GM06990 (cell line): ENCODE data around the gene ELAVL1.

Experiments
- DNase-seq: peaks from one replicate; pipeline ENCODE4 v3.0.0-alpha.2; 2011; ENCODE audit not compliant: insufficient read length; ENCODE audit errors: extremely low read depth
- H3K27me3 ChIP-seq: replicated peaks from 2 replicates; pipeline ENCODE4 v1.6.0; 2011; ENCODE audit warnings: low read length; ENCODE audit not compliant: control insufficient read depth, insufficient read depth
- H3K36me3 ChIP-seq: 2 replicates; pipeline ENCODE4 v1.5.1; 2011; ENCODE audit warnings: low read length; ENCODE audit not compliant: control insufficient read depth, insufficient read depth
- H3K4me3 ChIP-seq: replicated peaks from 2 replicates; pipeline ENCODE4 v1.5.1; 2011; ENCODE audit warnings: low read depth, mild to moderate bottlenecking, control low read depth, low read length
- TF ChIP-seq, protein P1 (sequence below): IDR thresholded peaks from 2 replicates; pipeline ENCODE4 v1.5.1; 2011; ENCODE audit warnings: low read length, control low read depth, mild to moderate bottlenecking, inconsistent platforms; ENCODE audit not compliant: insufficient read depth, poor library complexity, severe bottlenecking

The ELAVL1 gene

DNA sequence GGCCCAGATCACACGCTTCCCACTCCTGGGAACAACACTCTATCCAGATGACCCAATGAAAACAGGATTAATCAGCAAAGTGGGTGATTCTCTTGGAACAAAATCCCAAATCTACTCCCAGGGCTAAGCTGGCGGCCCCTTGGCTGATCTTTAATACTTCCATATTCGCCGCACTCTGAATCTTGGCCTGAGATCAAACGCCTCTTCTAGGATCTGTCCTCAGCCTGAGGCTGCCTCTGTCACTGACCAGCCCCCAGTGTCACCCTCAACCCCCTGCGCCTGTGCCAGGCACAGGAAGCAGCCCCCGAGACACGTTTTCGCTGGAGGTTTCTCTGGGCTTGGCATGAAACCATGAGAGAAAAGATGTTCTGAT lies 77.1 kb downstream of the ELAVL1 start:
- TF ChIP-seq, protein P1, sequence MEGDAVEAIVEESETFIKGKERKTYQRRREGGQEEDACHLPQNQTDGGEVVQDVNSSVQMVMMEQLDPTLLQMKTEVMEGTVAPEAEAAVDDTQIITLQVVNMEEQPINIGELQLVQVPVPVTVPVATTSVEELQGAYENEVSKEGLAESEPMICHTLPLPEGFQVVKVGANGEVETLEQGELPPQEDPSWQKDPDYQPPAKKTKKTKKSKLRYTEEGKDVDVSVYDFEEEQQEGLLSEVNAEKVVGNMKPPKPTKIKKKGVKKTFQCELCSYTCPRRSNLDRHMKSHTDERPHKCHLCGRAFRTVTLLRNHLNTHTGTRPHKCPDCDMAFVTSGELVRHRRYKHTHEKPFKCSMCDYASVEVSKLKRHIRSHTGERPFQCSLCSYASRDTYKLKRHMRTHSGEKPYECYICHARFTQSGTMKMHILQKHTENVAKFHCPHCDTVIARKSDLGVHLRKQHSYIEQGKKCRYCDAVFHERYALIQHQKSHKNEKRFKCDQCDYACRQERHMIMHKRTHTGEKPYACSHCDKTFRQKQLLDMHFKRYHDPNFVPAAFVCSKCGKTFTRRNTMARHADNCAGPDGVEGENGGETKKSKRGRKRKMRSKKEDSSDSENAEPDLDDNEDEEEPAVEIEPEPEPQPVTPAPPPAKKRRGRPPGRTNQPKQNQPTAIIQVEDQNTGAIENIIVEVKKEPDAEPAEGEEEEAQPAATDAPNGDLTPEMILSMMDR, result no peak
- no peak overlapping the region for H3K4me3 ChIP-seq
- peaks cover 11% of the 10 kb centered on the region for H3K36me3 ChIP-seq
- no peak for DNase-seq
- H3K27me3 ChIP-seq, result no peaks in the 10 kb centered on the region

DNA sequence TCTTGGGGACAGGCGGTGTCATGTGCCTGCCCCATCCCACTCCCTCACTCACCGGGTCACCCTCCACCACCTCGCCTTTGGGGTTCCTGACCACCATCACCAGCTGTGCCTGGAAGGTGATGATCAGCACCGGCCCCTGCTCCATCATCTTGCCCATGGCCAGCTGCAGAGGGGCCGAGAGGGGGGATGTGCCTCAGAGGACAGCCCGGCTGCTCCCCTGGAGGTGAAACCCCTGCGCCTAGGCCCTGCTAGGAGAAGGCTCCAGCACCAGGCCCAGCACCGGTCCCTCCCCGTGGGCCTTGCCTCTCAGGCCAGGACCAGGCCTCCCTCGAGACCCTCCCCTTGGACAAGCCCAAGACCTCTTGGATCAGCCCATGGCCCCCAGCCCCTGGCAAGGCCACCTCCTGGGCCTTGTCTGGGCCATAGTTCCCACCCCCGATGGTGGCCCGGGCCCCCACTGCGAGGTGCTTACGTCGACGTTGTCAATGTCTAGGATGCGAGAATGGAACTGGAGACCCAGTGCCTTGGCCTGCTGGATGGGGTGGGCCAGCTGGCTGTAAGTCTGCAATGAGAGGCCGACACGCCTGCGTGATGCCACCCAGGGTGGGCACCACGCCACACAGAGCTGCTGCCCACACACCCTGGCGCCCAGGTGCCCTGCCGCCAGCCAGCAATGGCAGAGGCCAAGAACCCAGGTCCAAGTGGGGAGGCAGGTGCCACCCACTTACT lies 77.7 kb downstream of the ELAVL1 start:
- Histone ChIP-seq H3K27me3 (no peaks in the 10 kb centered on the region), H3K4me3 (no peak overlapping the region), H3K36me3 (peaks cover 10% of the 10 kb centered on the region)
- peak; percentile 14 for DNase-seq
- TF ChIP-seq, protein P1, result no peak

DNA sequence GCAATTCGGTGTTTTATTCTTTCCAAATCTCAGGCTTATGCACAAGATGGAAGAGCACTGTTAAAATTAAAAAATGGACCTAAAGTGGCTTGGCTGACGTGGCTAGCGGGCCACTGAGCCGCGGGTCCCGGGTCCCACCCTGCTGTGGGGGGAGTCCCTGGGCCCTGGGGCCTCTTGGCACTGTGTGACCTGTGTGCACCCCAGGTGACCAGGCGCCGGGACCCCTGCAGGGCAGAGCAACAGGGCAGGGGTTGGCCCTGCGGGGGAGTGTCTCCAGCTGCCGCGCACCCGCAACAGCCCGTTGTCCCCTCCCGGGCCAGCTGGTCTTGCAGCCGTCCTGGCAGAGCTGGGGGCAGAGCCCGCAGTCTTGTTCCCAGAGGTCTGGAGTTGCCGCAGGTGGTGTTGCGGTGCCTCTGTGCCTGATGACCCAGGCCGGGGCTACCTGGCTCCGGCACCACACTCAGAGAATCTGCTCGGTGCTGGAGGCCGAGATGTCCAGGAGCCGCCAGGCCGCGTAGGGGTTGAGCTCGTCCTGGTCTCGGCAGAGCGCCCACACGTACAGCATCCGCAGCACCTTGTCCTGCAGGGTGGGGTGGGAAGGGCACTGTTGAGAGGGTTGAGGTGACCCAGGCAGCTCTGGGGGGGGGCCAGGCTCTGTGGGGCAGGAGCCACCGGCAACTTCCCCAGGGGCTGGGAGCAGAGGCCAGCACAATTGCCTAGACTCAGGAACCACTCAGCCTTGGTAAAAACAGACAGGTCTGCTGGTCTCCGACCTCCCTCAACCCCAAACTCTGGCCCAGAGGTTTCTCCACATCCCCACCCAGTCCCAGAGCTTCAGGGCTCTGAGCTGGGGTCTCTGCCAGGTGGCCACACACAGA lies 78.5 kb downstream of the ELAVL1 start:
- Histone ChIP-seq H3K4me3 (no peak overlapping the region), H3K27me3 (no peaks in the 10 kb centered on the region), H3K36me3 (peaks cover 7% of the 10 kb centered on the region)
- TF ChIP-seq, protein P1, result no peak
- DNase-seq, result peak; percentile 31

DNA sequence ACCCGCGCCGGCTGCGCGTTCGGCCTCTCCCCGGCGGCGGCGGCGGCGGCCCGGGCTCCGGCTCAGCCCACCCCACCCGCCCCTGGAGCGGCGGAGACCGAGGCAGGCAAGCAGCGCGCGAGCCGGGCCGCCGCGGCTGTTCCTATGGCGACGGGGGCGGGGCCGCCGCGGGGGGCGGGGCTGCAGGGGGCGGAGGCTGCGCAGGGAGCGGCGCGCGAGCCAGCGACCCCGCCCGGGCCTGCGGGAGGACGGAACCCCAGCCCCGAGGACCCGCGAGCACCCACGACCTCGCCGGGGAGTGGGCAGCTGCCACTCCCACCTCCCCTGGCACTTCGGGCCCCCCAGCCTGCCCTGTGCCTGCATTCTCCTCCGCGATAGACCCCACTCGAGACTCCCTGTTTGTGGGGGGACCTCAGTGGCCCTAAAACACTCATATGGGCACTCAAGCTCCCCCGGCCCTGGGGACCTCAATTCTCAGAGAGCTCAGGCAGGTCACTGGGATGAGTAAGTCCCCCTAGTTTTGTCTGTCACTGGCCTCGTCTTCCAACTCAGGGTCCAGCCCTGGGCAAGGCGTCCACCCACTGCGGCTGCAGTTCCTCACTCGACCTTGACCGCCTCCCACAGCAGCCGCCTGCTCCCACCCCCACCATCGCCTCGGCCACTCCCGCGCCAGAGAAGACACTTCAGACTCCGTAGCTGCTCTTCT lies 79.3 kb downstream of the ELAVL1 start, which contains the start of gene CTXN1:
TSS of gene CTXN1 (minus strand) at position 115 of the 706 bp plus-strand sequence. CDS start 597 bp downstream, outside the sequence.
- Histone ChIP-seq H3K36me3 (peaks cover 7% of the 10 kb centered on the region), H3K27me3 (no peaks in the 10 kb centered on the region), H3K4me3 (peak within 1 kb of the TSS; percentile 45)
- TF ChIP-seq, protein P1, result no peak
- peak; percentile 56 for DNase-seq

DNA sequence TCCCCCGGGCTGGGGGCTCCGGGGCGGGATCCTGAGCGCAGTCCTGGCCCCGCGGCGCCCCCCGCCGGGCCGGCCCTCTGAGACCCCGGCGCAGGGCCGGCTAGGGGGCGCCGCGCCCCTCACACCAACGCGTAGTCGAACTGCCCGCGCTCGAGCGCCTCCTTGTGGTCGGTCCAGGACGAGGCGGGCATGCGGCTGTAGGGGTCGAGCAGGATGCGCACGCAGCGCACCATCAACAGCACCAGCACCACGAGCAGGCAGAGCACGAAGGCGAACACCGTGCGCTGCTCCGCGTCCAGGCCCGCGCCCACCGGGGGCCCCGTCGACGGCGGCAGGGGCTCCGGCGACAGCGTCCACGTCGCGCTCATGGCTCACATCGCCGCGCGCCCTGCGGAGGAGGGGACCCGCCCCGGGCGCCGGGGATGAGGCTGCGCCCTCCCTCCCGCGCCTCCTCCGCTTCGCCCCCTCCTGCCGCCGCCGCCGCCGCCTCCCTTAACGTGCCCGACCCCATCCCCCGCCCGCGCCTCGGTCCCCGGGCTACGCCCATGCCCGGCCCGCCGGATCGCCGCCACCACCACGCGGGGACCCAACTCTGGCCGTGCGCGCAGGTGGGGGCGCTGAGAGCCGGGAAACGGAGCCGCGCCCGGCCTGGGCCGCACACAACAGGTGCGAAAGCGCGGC lies 80.1 kb downstream of the ELAVL1 start:
- peak; percentile 78 for DNase-seq
- H3K4me3 ChIP-seq, result no peak overlapping the region; the same call in 1 of the 2 replicates

More for the DNA sequence above, 80.1 kb downstream of the ELAVL1 start:
- TF ChIP-seq, protein P1, result peak; percentile 88
- peaks cover 7% of the 10 kb centered on the region for H3K36me3 ChIP-seq
- no peaks in the 10 kb centered on the region for H3K27me3 ChIP-seq
